NCI-H345 treated with DMSO at 0.1 percent for 48 hours (cell line): ENCODE measurements around the gene ENOX1.

ENCODE experiments used
- DNase-seq: peaks from one replicate; lab custom pipeline; 2025; ENCODE audit not compliant: unreplicated experiment; lab: John Stamatoyannopoulos, UW

Gene ENOX1

GRCh38 chr13:43269037-43269481 lies 517.7 kb downstream of the ENOX1 start:
- DNase-seq = no peak

- DNase-seq = peak; percentile 34
These were observed 518.1 kb downstream of the ENOX1 start for GRCh38 chr13:43268632-43269031.

GRCh38 chr13:43267916-43268315 lies 518.9 kb downstream of the ENOX1 start:
- DNase-seq = no peak

- no peak for DNase-seq
These were observed 519.7 kb downstream of the ENOX1 start for GRCh38 chr13:43266936-43267615.

GRCh38 chr13:43265028-43265427 lies 521.7 kb downstream of the ENOX1 start:
- no peak for DNase-seq

- no peak for DNase-seq
These were observed 522.3 kb downstream of the ENOX1 start for GRCh38 chr13:43264458-43264857.

GRCh38 chr13:43263047-43263446 lies 523.7 kb downstream of the ENOX1 start:
- DNase-seq = no peak

GRCh38 chr13:43260999-43261398 lies 525.8 kb downstream of the ENOX1 start:
- DNase-seq = no peak

GRCh38 chr13:43258771-43259170 lies 528.0 kb downstream of the ENOX1 start:
- no peak for DNase-seq

GRCh38 chr13:43257765-43258164 lies 529.0 kb downstream of the ENOX1 start:
- no peak for DNase-seq

- no peak for DNase-seq
These were observed 534.8 kb downstream of the ENOX1 start for GRCh38 chr13:43251961-43252360.

GRCh38 chr13:43246382-43246781 lies 540.4 kb downstream of the ENOX1 start:
- no peak for DNase-seq

GRCh38 chr13:43245374-43245964 lies 541.3 kb downstream of the ENOX1 start:
- no peak for DNase-seq

GRCh38 chr13:43244481-43244880 lies 542.3 kb downstream of the ENOX1 start:
- DNase-seq = no peak

GRCh38 chr13:43243711-43244110 lies 543.1 kb downstream of the ENOX1 start:
- DNase-seq = no peak

- DNase-seq = no peak
These were observed 544.7 kb downstream of the ENOX1 start for GRCh38 chr13:43242040-43242439.

GRCh38 chr13:43240278-43240677 lies 546.5 kb downstream of the ENOX1 start:
- DNase-seq = no peak

GRCh38 chr13:43239275-43239840 lies 547.4 kb downstream of the ENOX1 start:
- no peak for DNase-seq

GRCh38 chr13:43238341-43239083 lies 548.3 kb downstream of the ENOX1 start:
- DNase-seq = no peak

- no peak for DNase-seq
These were observed 549.2 kb downstream of the ENOX1 start for GRCh38 chr13:43237616-43238015.

GRCh38 chr13:43235028-43235427 lies 551.7 kb downstream of the ENOX1 start:
- no peak for DNase-seq

- DNase-seq = no peak
These were observed 553.9 kb downstream of the ENOX1 start for GRCh38 chr13:43232873-43233265.
